H9 (cell line): Measurements from ENCODE around the gene CDH4. TPM values are rescaled to one million over a fixed set of nuclear protein-coding genes. Genes with fewer than 3 reads are reported as not detected.

Experiments used
- DNase-seq: peaks from one replicate; pipeline ENCODE4 v3.0.0-alpha.2; 2017
- H2AFZ ChIP-seq: one replicate; pipeline ENCODE4 v1.6.1; 2013; ENCODE audit warnings: mild to moderate bottlenecking, low read length, control low read depth, moderate library complexity
- H2AK5ac ChIP-seq: 2 replicates; pipeline ENCODE4 v1.6.1; 2013; ENCODE audit warnings: low read length, control low read depth, mixed read lengths; ENCODE audit not compliant: insufficient read length
- H2BK120ac ChIP-seq: one replicate; pipeline ENCODE4 v1.6.1; 2013; ENCODE audit warnings: low read depth, mild to moderate bottlenecking, low read length, control low read depth, inconsistent platforms; ENCODE audit not compliant: poor library complexity, severe bottlenecking
- H2BK12ac ChIP-seq: 2 replicates; pipeline ENCODE4 v1.6.1; 2013; ENCODE audit warnings: low read length, control low read depth, mixed read lengths, low read depth; ENCODE audit not compliant: insufficient read length
- H2BK15ac ChIP-seq: 2 replicates; pipeline ENCODE4 v1.6.1; 2013; ENCODE audit warnings: low read depth, low read length, control low read depth
- H2BK20ac ChIP-seq: one replicate; pipeline ENCODE4 v1.6.1; 2013; ENCODE audit warnings: low read depth, mild to moderate bottlenecking, low read length, control low read depth, inconsistent platforms; ENCODE audit not compliant: poor library complexity, severe bottlenecking
- H2BK5ac ChIP-seq: 2 replicates; pipeline ENCODE4 v1.6.1; 2013; ENCODE audit warnings: low read length, control low read depth, mixed read lengths; ENCODE audit not compliant: insufficient read length
- H3K14ac ChIP-seq: 2 replicates; pipeline ENCODE4 v1.6.1; 2013; ENCODE audit warnings: low read length, control low read depth; ENCODE audit not compliant: insufficient read depth
- H3K18ac ChIP-seq: 2 replicates; pipeline ENCODE4 v1.6.1; 2013; ENCODE audit warnings: low read depth, mild to moderate bottlenecking, mixed read lengths, low read length, control low read depth; ENCODE audit not compliant: insufficient read length
- H3K23ac ChIP-seq: 2 replicates; pipeline ENCODE4 v1.6.1; 2013; ENCODE audit warnings: low read length, control low read depth, mixed read lengths, low read depth; ENCODE audit not compliant: insufficient read length
- H3K23me2 ChIP-seq: 2 replicates; pipeline ENCODE4 v1.6.1; 2013; ENCODE audit warnings: low read depth, mild to moderate bottlenecking, mixed read lengths, low read length, control low read depth; ENCODE audit not compliant: insufficient read length, poor library complexity, severe bottlenecking
- H3K27ac ChIP-seq: 2 replicates; pipeline ENCODE4 v1.5.1; 2013; ENCODE audit warnings: low read length, control low read depth, mixed read lengths, low read depth; ENCODE audit not compliant: insufficient read length
- H3K27me3 ChIP-seq: 2 replicates; pipeline ENCODE4 v1.6.1; 2013; ENCODE audit warnings: low read length, control low read depth, inconsistent platforms; ENCODE audit not compliant: insufficient read depth
- H3K4ac ChIP-seq: 2 replicates; pipeline ENCODE4 v1.6.1; 2013; ENCODE audit warnings: low read depth, mild to moderate bottlenecking, control low read depth, inconsistent platforms, low read length, moderate library complexity
- H3K4me1 ChIP-seq: 2 replicates; pipeline ENCODE4 v1.6.1; 2013; ENCODE audit warnings: low read length, control low read depth, inconsistent platforms; ENCODE audit not compliant: insufficient read depth
- H3K4me2 ChIP-seq: 2 replicates; pipeline ENCODE4 v1.6.1; 2013; ENCODE audit warnings: low read length, control low read depth, mixed read lengths; ENCODE audit not compliant: insufficient read length, insufficient read depth
- H3K56ac ChIP-seq: 2 replicates; pipeline ENCODE4 v1.6.1; 2013; ENCODE audit warnings: low read depth, mild to moderate bottlenecking, mixed read lengths, low read length, control low read depth; ENCODE audit not compliant: insufficient read length
- H3K79me1 ChIP-seq: 2 replicates; pipeline ENCODE4 v1.6.1; 2013; ENCODE audit warnings: low read depth, mild to moderate bottlenecking, moderate library complexity, low read length, control low read depth, inconsistent platforms; ENCODE audit not compliant: insufficient read depth, poor library complexity, severe bottlenecking
- H3K79me2 ChIP-seq: 2 replicates; pipeline ENCODE4 v1.6.1; 2013; ENCODE audit warnings: low read length, control low read depth, inconsistent platforms; ENCODE audit not compliant: insufficient read depth
- H3K9ac ChIP-seq: 2 replicates; pipeline ENCODE4 v1.6.1; 2013; ENCODE audit warnings: low read length, control low read depth, mixed read lengths; ENCODE audit not compliant: insufficient read length; ENCODE audit errors: extremely low read depth
- H3K9me3 ChIP-seq: one replicate; pipeline ENCODE4 v1.6.1; 2013; ENCODE audit warnings: low read depth, low read length, inconsistent platforms; ENCODE audit not compliant: control insufficient read depth
- H3T11ph ChIP-seq: one replicate; pipeline ENCODE4 v1.6.1; 2013; ENCODE audit warnings: mild to moderate bottlenecking, low read length, control low read depth, inconsistent platforms
- H4K20me1 ChIP-seq: one replicate; pipeline ENCODE4 v1.6.1; 2013; ENCODE audit not compliant: control insufficient read depth, insufficient read length, insufficient read depth
- H4K5ac ChIP-seq: 2 replicates; pipeline ENCODE4 v1.6.1; 2013; ENCODE audit warnings: low read depth, mild to moderate bottlenecking, mixed read lengths, low read length, control low read depth; ENCODE audit not compliant: insufficient read length
- H4K8ac ChIP-seq: replicated peaks from 2 replicates; pipeline ENCODE4 v1.6.1; 2013; ENCODE audit warnings: low read length, control low read depth, mixed read lengths, low read depth; ENCODE audit not compliant: insufficient read length
- H4K91ac ChIP-seq: 2 replicates; pipeline ENCODE4 v1.6.1; 2013; ENCODE audit warnings: low read depth, mild to moderate bottlenecking, moderate library complexity, mixed read lengths, low read length, control low read depth; ENCODE audit not compliant: insufficient read length
- H3K27ac Mint-ChIP-seq, 3 experiments: 2 replicates in 2 of 3; 3 replicates in 1 of 3; pipeline ENCODE4 v1.8.0; 2020 to 2021; ENCODE audit warnings: mixed read lengths in 3 of 3, mild to moderate bottlenecking in 1 of 3, moderate library complexity in 1 of 3
- H3K27me3 Mint-ChIP-seq: 2 replicates; pipeline ENCODE4 v1.8.0; 2021; ENCODE audit warnings: low read depth, mild to moderate bottlenecking, moderate library complexity, mixed read lengths
- H3K36me3 Mint-ChIP-seq, 3 experiments: 2 replicates in 2 of 3; 3 replicates in 1 of 3; pipeline ENCODE4 v1.8.0; 2020 to 2021; ENCODE audit warnings: low read depth in 3 of 3, mixed read lengths in 3 of 3; ENCODE audit not compliant: insufficient read depth in 1 of 3
- H3K4me1 Mint-ChIP-seq, 2 experiments: 2 replicates each; pipeline ENCODE4 v1.8.0; 2020; ENCODE audit warnings: mixed read lengths in 2 of 2
- H3K4me3 Mint-ChIP-seq, 2 experiments: 2 replicates in 1 of 2; 3 replicates in 1 of 2; pipeline ENCODE4 v1.8.0; 2020 to 2021; ENCODE audit warnings: mild to moderate bottlenecking in 2 of 2, mixed read lengths in 2 of 2, moderate library complexity in 1 of 2
- H3K9me3 Mint-ChIP-seq, 2 experiments: 2 replicates in 1 of 2; 3 replicates in 1 of 2; pipeline ENCODE4 v1.8.0; 2020; ENCODE audit warnings: mild to moderate bottlenecking in 2 of 2, mixed read lengths in 2 of 2, moderate library complexity in 1 of 2
- CTCF ChIP-seq: fragments of 200-600 bp; sonication (generic); conservative IDR thresholded peaks from 3 replicates; pipeline ENCODE4 v1.8.0; 2021; ENCODE audit warnings: antibody characterized with exemption, mild to moderate bottlenecking
- WGBS: extraction: QIAGEN DNeasy Blood & Tissue Kit; methylation state at CpG from one replicate; pipeline ENCODE4 v1.1.7; 2013; ENCODE audit warnings: missing lambda C conversion rate, low lambda C conversion rate, mixed read lengths; ENCODE audit not compliant: insufficient read length; ENCODE audit errors: extremely low coverage; 5-methylcytosine and 5-hydroxymethylcytosine counted together
- total RNA-seq: library from RNA; stranded (reverse); gene quantifications from 2 replicates; pipeline ENCODE4 v1.2.1, GENCODE V29; 2021

CDH4 gene
- total RNA-seq, 1 experiment from 2014 or later, result 3.0 TPM

GRCh38 chr20:61443443-61444126 lies 191.5 kb downstream of the CDH4 start:
- Histone ChIP-seq H4K91ac (no peak overlapping the region), H3K14ac (no peak overlapping the region), H3K9me3 (no peaks in the 10 kb centered on the region), H3K18ac (no peak overlapping the region), H3T11ph (no peak overlapping the region), H2BK12ac (no peak overlapping the region), H2BK20ac (no peak overlapping the region), H2BK120ac (no peak overlapping the region), H4K5ac (no peak overlapping the region), H3K79me2 (no peaks in the 10 kb centered on the region), H3K4me2 (no peak overlapping the region), H4K20me1 (no peaks in the 10 kb centered on the region), H2AFZ (no peak overlapping the region), H2BK5ac (no peak overlapping the region), H3K23ac (no peak overlapping the region), H3K79me1 (no peaks in the 10 kb centered on the region), H3K4me1 (peaks cover 16% of the 10 kb centered on the region; the same call in 1 of the 2 replicates), H3K27ac (no peak overlapping the region), H4K8ac (no peak overlapping the region), H3K23me2 (no peaks in the 10 kb centered on the region), H3K27me3 (no peaks in the 10 kb centered on the region), H2BK15ac (no peak overlapping the region), H3K9ac (no peak overlapping the region), H2AK5ac (no peak overlapping the region), H3K4ac (no peak overlapping the region), H3K56ac (no peak overlapping the region)
- no peaks in the 10 kb centered on the region for H3K9me3 Mint-ChIP-seq
- H3K4me1 Mint-ChIP-seq, result peaks cover 42 to 44% of the 10 kb centered on the region in 2 experiments
- no CpG with 5 or more reads among the region's 12 CpGs for WGBS
- no peaks in the 10 kb centered on the region; a peak in 1 of 7 replicates for H3K36me3 Mint-ChIP-seq
- no peak for TF ChIP-seq CTCF
- H3K27ac Mint-ChIP-seq, result no peak overlapping the region
- H3K27me3 Mint-ChIP-seq, result peaks cover 3% of the 10 kb centered on the region; the same call in 1 of the 2 replicates
- H3K4me3 Mint-ChIP-seq, result no peak overlapping the region
- DNase-seq, result no peak
